Measurements from ENCODE around the gene NDUFV2. TPM values are rescaled to one million over a fixed set of nuclear protein-coding genes. Genes with fewer than 3 reads are reported as not detected.
A peak's percentile ranks its signal among the peaks of the same experiment; 100 is the strongest.

Gene NDUFV2
- total RNA-seq, 2 donors from 2014 or later = 40.5 to 42.5 TPM

GRCh38 chr18:9096007-9096371 lies 6.5 kb upstream of the NDUFV2 start:
- Histone ChIP-seq H3K36me3 (replicated peaks in 1 of 2; ENCODE audit: insufficient read depth in 1 of 2, low read depth in 2 of 2) (no peaks in the 10 kb centered on the region), H3K27me3 (no peaks in the 10 kb centered on the region), H3K4me1 (no peaks in the 10 kb centered on the region), H3K27ac (no peak overlapping the region), H3K4me3 (no peak overlapping the region), H3K9me3 (no peaks in the 10 kb centered on the region)
- DNase-seq = no peak
- no peak for ATAC-seq
- TF ChIP-seq, protein P1, sequence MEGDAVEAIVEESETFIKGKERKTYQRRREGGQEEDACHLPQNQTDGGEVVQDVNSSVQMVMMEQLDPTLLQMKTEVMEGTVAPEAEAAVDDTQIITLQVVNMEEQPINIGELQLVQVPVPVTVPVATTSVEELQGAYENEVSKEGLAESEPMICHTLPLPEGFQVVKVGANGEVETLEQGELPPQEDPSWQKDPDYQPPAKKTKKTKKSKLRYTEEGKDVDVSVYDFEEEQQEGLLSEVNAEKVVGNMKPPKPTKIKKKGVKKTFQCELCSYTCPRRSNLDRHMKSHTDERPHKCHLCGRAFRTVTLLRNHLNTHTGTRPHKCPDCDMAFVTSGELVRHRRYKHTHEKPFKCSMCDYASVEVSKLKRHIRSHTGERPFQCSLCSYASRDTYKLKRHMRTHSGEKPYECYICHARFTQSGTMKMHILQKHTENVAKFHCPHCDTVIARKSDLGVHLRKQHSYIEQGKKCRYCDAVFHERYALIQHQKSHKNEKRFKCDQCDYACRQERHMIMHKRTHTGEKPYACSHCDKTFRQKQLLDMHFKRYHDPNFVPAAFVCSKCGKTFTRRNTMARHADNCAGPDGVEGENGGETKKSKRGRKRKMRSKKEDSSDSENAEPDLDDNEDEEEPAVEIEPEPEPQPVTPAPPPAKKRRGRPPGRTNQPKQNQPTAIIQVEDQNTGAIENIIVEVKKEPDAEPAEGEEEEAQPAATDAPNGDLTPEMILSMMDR (IDR thresholded peaks at IDR 0.05) = no peak
- TF ChIP-seq POLR2A (IDR thresholded peaks at IDR 0.05) = no peak
- intact Hi-C loops (cut with DNase I) = no loop called here
- WGBS, 2 donors = 61 to 75% methylated on average over 3 of the region's 3 CpGs

DNA sequence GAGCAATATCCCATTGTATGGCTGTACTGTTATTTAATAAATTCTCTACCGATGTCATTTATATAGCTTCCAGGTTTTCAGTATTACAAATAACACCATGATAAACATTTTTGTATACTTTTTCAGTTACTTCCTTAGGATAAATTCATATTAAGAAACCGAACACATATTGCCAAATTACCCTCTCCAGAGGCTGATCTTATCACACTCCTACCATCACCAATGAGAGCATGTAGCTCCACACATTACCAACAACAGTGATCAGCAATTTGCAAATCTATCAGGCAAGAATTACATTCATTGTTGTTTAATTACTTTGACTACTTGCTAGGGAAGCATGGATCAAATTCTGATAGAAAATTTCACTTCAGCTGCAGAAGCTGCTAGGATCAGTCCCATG lies 5.8 kb upstream of the NDUFV2 start:
- 64 to 65% methylated on average over 2 of the region's 2 CpGs for WGBS, 2 donors
- ATAC-seq (no peak), DNase-seq (no peak)
- TF ChIP-seq POLR2A (IDR thresholded peaks at IDR 0.05) = no peak
- TF ChIP-seq, protein P1 (IDR thresholded peaks at IDR 0.05) = no peak
- Histone ChIP-seq H3K36me3 (replicated peaks in 1 of 2; ENCODE audit: insufficient read depth in 1 of 2, low read depth in 2 of 2) (no peaks in the 10 kb centered on the region), H3K27ac (no peak overlapping the region), H3K27me3 (no peaks in the 10 kb centered on the region), H3K4me3 (no peak overlapping the region), H3K9me3 (no peaks in the 10 kb centered on the region), H3K4me1 (peaks cover 5% of the 10 kb centered on the region)
- intact Hi-C loops (cut with DNase I) = no loop called here

DNA sequence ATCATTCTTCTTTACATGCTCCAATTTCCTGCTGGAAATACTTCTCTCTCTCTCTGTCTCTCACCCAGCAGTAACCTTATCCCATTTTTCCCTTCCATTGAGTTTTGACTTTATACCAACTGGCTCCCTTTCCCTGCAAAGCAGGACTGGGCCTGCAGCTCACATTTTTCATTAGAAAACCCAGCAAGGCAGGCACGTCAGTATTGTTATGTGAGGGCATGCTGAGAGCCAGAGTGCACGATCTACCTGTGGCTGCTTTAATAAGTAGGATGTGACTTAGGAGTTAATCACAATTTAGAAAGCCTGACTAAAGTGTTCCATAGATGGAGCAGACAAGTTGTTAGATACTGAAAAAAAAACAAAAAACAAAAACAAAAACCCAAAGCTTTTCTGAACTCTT lies 5.2 kb upstream of the NDUFV2 start:
- H3K4me3 ChIP-seq = no peak overlapping the region
- H3K9me3 ChIP-seq = no peaks in the 10 kb centered on the region
- intact Hi-C loops (cut with DNase I) = no loop called here
- no peak for TF ChIP-seq POLR2A (IDR thresholded peaks at IDR 0.05)
- TF ChIP-seq, protein P1 (IDR thresholded peaks at IDR 0.05) = no peak
- no peaks in the 10 kb centered on the region for H3K36me3 ChIP-seq (replicated peaks in 1 of 2; ENCODE audit: insufficient read depth in 1 of 2, low read depth in 2 of 2)
- 62 to 83% methylated on average over 2 of the region's 2 CpGs for WGBS, 2 donors
- DNase-seq (no peak), ATAC-seq (no peak)
- peaks cover 5% of the 10 kb centered on the region for H3K4me1 ChIP-seq
- no peak overlapping the region for H3K27ac ChIP-seq
- H3K27me3 ChIP-seq = no peaks in the 10 kb centered on the region

- DNase-seq = no peak
- H3K27me3 ChIP-seq = no peaks in the 10 kb centered on the region
- TF ChIP-seq POLR2A (IDR thresholded peaks at IDR 0.05) = no peak
- TF ChIP-seq, protein P1 (IDR thresholded peaks at IDR 0.05) = no peak
- WGBS, 2 donors = 85 to 90% methylated on average over 3 of the region's 3 CpGs
- H3K27ac ChIP-seq = no peak overlapping the region
- no peaks in the 10 kb centered on the region for H3K9me3 ChIP-seq
- peaks cover 28% of the 10 kb centered on the region for H3K4me1 ChIP-seq
- no peak overlapping the region for H3K4me3 ChIP-seq
- ATAC-seq = no peak
- intact Hi-C loops (cut with DNase I) = no loop called here
- H3K36me3 ChIP-seq (replicated peaks in 1 of 2; ENCODE audit: insufficient read depth in 1 of 2, low read depth in 2 of 2) = no peaks in the 10 kb centered on the region
Measured at GRCh38 chr18:9100796-9101195, 1.7 kb upstream of the NDUFV2 start.

DNA sequence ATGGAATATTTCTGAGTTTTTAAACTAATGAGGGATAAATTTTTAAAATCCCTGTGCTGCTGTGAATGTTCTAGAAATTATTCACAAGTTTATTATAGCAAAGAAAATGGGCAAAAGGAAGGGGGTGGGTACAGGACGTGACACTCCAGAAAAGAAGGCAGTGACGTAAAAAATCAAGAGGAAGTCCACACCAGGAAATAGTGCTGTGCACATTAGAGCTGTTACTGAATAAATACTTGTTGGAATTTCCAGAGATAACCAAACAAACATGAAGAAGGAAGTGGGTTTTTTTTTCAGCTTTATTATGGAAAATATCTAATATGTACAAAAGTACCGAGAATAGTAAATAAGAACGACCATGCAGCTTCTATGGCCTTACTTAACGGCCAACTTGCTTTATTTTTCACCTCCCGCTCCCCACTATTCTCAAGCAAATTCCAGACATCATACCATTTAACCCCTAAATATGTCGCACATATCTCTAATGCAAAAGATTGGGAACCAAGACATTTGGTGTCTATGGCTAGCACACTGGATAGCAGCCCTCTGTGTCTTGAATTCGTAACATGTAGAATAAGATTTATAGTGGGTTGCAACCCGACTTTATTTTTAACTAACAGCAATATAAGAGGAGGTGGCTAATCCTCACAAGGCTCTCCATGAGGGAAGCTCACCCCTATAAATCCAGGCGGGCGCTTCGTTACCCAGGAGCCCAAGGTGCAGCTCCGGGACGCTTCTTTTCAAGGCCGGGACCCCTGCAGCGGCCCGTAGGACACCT lies 580 bp upstream of the NDUFV2 start:
- DNase-seq (peak in 2 of 4 donors; percentile 33 to 58), ATAC-seq (peak; percentile 75)
- Histone ChIP-seq H3K27me3 (no peaks in the 10 kb centered on the region), H3K9me3 (no peaks in the 10 kb centered on the region), H3K36me3 (replicated peaks in 1 of 2; ENCODE audit: insufficient read depth in 1 of 2, low read depth in 2 of 2) (no peaks in the 10 kb centered on the region), H3K4me3 (peak overlapping the region; percentile 43 to 68), H3K27ac (peak overlapping the region; percentile 92 to 97 (median 94)), H3K4me1 (peaks cover 39% of the 10 kb centered on the region)
- intact Hi-C loops (cut with DNase I) = no loop called here
- 1% methylated on average over 17 of the region's 17 CpGs for WGBS, 2 donors
- TF ChIP-seq, protein P1 (IDR thresholded peaks at IDR 0.05) = no peak
- TF ChIP-seq POLR2A (IDR thresholded peaks at IDR 0.05) = peak in 1 of 3 donors; percentile 76
